OCI-M1 (cell line): ENCODE results near the gene COL1A2.

Experiments
- DNase-seq: peaks from one replicate; lab custom pipeline; 2025; lab: John Stamatoyannopoulos, UW

COL1A2 gene

GRCh38 chr7:94410413-94411187 lies 15.9 kb downstream of the COL1A2 start:
- no peak for DNase-seq

GRCh38 chr7:94411188-94411466 lies 16.4 kb downstream of the COL1A2 start:
- DNase-seq: no peak

GRCh38 chr7:94412762-94413322 lies 18.1 kb downstream of the COL1A2 start:
- peak; percentile 31 for DNase-seq

DNA sequence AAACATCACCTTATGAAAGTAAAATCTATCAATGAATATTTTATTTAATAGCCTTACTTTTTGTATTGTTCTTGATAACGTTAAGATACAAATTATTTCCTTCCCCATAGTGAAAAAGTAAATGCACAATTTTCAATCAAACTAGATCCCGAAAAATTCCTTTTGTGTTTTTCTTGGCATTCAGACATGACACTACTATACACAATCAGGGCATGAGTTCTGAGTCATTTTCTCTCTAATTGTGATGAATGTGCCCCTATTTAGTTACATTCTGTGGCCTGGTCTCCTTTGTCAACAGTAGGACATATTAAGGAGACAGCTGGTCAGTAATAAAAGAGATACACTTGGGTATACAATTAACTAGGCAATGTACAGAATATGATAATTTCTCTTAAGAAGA lies 19.8 kb downstream of the COL1A2 start:
- no peak for DNase-seq

DNA sequence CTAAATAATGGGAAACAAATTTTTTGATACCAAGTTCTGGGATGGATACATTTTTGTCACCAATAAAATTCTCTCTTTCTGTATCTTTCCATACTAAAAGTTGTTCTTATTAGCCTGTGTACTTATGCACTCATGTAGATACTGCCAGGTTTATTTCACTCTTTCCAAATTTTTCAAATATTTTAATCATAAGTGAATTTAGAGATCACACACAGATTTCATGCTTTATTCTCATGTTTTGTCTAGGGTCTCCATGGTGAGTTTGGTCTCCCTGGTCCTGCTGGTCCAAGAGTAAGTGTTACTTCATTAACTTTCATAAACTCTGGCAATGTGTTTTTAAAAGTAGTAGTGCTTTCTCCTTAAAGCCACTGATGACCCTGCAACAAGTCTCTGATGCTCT lies 20.3 kb downstream of the COL1A2 start:
- DNase-seq: no peak

DNA sequence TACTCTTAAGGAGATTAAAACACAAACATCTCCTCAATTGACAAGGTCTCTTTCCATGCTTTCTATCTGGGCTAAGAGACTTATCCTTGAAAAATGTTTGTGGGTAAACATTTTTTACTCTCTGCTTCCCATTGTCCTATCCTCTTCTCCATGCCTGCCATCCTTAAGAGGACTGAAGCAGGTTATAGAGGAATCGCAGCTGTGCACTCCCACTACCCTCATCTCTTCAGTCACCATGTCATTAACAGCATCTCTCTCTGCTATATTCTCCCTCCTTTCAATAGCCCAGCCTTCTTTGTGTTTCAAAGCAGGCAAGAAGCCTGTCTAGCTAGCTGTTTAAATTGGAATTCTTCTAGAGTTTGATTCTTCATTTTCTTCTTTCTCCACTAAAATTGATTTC lies 22.6 kb downstream of the COL1A2 start:
- no peak for DNase-seq

- DNase-seq: no peak
These were observed 23.2 kb downstream of the COL1A2 start for GRCh38 chr7:94417901-94418300.

- no peak for DNase-seq
These were observed 24.2 kb downstream of the COL1A2 start for GRCh38 chr7:94418851-94419250.

DNA sequence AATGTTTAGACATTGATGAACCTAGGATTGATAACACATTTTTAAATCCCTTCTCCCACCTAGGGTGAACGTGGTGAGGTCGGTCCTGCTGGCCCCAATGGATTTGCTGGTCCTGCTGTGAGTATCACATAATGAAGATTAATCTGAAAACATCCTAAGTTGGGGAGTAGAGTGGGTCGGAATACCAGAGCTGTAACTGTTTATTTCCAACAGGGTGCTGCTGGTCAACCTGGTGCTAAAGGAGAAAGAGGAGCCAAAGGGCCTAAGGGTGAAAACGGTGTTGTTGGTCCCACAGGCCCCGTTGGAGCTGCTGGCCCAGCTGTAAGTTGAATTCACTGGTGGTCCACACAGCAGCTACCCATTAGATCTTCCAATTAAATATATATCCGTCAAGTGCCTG lies 25.6 kb downstream of the COL1A2 start:
- DNase-seq: no peak

GRCh38 chr7:94421681-94422080 lies 27.0 kb downstream of the COL1A2 start:
- DNase-seq: no peak

DNA sequence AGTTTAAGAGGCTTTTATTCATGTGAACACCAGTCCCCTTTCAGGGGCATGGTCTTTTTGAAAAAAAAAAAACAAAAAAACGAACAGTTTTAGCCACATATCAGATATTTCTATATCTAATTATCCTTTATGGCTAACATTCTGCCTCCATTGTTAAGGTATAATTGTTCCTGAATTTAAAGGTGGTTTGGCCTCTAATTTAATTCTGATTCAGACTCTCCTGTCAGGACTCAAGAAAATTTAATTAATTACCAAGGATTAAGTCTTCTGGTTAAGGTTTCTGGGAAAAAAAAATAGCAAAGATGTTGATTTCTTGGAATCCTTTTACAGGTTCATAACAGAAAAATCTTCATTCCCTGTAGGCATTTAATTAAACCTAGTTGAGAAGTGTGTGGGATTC lies 27.4 kb downstream of the COL1A2 start:
- DNase-seq: no peak

DNA sequence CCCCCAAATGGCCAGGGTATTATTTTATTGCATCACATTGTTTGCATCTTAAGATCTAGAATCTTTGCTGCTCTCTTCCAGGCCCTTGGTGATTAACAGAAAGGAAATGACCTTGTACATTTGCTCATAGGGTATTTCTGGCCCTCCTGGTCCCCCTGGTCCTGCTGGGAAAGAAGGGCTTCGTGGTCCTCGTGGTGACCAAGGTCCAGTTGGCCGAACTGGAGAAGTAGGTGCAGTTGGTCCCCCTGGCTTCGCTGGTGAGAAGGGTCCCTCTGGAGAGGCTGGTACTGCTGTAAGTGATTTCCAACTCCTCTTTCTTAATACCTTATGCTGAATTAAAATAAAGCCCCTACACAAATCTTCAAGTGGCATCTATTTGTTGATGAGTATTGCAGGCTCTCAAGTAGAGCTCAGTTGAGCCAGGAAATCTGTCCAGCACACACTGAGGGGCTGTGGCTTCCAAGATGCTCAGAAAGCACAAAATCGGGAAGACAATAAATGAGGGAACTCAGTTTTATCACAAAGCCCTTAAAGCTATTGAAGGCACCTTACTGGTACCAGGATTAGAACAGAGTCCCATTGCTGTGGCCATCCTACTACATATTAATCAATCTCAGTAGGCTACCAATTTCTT lies 28.2 kb downstream of the COL1A2 start:
- no peak for DNase-seq

GRCh38 chr7:94423863-94424735 lies 29.4 kb downstream of the COL1A2 start:
- no peak for DNase-seq

DNA sequence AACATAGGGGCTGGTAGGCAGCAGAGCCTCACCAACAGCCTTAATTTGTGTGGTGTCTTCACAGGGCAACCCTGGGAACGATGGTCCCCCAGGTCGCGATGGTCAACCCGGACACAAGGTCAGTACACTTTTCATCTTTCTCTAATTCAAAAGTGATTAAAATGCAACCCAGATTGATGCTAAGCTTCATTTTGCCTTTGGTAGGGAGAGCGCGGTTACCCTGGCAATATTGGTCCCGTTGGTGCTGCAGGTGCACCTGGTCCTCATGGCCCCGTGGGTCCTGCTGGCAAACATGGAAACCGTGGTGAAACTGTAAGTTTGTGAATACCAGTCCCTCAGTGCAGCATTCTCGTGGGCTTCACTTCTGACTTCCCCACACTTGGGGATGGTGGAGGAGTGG lies 30.9 kb downstream of the COL1A2 start:
- DNase-seq: no peak

DNA sequence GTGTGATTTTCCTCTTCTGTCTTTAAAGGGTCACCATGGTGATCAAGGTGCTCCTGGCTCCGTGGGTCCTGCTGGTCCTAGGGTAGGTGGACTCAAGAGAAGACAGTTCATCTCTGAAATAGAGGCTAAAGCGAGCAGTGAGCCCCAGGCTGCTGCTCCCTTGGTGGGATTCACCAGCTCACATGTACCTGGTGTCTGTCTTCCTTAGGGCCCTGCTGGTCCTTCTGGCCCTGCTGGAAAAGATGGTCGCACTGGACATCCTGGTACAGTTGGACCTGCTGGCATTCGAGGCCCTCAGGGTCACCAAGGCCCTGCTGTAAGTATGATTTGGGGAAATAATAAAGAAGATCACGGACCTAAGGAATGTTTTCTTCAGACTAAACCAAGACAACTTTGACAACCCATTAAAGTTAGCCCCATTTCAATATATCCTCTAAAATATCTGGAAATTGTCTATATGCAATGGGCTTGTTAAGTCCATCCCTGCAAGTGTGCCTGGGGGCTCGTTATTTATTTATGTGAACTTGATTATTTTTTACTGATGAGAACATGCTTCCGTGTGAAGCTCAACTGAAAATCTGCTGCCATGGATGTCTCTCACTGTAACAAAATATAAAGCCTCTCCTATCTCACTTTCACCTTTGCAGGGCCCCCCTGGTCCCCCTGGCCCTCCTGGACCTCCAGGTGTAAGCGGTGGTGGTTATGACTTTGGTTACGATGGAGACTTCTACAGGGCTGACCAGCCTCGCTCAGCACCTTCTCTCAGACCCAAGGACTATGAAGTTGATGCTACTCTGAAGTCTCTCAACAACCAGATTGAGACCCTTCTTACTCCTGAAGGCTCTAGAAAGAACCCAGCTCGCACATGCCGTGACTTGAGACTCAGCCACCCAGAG lies 32.5 kb downstream of the COL1A2 start:
- DNase-seq: no peak

DNA sequence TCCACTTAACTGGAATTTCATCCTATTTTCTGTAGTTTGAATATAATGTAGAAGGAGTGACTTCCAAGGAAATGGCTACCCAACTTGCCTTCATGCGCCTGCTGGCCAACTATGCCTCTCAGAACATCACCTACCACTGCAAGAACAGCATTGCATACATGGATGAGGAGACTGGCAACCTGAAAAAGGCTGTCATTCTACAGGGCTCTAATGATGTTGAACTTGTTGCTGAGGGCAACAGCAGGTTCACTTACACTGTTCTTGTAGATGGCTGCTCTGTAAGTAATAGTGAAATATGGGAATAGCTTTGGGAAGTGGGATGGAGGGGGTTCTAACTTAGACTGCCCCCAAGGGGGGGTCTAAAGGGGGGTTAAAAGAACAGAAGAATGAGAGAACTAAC lies 34.5 kb downstream of the COL1A2 start:
- no peak for DNase-seq

- no peak for DNase-seq
These were observed 36.5 kb downstream of the COL1A2 start for GRCh38 chr7:94431176-94431575.

- no peak for DNase-seq
These were observed 37.1 kb downstream of the COL1A2 start for GRCh38 chr7:94431619-94432280.

- DNase-seq: no peak
These were observed 37.6 kb downstream of the COL1A2 start for GRCh38 chr7:94432281-94432670.

GRCh38 chr7:94432817-94433216 lies 38.1 kb downstream of the COL1A2 start:
- DNase-seq: no peak

DNA sequence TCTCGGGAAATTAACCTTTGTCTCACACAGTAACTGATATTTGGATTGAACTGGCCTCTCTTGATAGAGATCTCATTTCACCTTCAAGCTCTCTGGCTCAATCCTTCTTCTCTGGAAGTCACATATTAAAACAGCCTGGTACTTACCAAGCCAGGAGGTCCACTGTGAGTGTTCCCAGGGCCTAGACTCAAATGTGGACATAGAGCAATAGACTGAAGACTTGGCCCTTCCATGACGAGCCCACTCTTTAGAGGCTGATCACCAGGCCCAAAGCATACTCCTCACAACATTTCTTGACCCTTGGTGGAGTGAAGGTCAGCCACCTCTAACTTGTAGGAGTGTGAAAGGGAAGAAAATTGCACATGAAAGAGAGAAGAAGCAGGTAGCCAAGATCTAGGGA lies 38.5 kb downstream of the COL1A2 start:
- no peak for DNase-seq
